HS-27A (cell line): ENCODE measurements around the gene MRPS35.
"Not testable (repeated sequence)": the region's sequence is repeated elsewhere in the genome, so short reads cannot be mapped to it uniquely, and the experiment has no call there.

Experiments
- DNase-seq: peaks from one replicate; pipeline ENCODE4 v3.0.0-alpha.2; 2012; ENCODE audit warnings: low read depth, missing footprints

The MRPS35 gene

DNA sequence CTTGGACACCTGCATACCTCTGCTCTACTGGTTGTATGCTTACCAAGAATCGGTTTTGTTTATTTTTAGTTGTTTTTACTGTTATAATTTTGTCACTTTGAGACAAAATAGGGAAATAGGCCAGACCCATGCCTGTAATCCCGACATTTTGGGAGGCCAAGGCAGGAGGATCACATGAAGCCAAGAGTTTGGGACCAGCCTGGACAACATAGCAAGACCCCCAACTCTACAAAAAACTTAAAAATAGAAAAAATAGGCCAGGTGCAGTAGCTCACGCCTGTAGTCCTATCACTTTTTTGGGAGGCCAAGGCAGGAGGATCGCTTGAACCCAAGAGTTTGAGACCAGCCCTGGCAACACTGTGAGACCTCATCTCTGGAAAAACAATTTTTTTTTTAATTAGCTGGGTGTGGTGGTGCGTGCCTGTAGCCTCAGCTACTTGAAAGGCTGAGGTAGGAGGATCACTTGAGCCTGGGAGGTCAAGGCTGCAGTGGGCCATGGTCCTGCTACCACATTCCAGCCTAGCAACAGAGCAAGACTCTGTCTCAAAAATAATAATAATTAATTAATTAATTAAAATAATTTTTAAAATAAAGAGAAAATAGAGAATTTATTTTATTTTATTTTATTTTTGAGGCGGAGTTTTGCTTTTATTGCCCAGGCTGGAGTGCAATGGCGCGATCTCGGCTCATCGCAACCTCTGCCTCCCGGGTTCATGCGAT, 1.3 kb upstream of the MRPS35 start:
- DNase-seq = no peak

DNA sequence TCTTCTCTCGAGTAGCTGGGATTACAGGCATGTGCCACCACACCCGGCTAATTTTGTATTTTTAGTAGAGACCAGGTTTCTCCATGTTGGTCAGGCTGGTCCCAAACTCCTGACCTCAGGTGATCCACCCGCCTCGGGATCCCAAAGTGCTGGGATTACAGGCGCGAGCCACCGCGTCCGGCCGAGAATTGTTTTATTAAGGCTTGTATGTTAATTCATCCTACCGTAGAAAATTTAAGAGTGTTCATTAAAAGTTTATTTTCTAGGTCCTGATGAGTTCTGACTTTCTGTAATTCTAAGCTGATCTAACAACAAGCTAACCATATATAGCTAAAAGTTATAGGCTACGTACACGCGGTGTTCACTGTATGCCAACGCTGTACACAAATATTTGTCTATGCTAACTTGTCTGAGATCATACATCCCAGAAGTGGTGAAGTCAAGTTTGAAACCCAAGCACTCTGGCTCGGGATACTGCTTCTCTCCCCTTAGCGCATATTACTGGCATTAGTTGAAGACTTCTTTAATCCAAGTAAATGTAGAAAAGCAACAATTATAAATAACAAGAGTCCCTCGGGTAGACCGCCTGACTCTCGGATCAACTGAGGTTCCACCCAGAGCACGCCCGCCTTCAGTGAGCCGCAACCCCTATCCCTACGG, 570 bp upstream of the MRPS35 start:
- DNase-seq = no peak

DNA sequence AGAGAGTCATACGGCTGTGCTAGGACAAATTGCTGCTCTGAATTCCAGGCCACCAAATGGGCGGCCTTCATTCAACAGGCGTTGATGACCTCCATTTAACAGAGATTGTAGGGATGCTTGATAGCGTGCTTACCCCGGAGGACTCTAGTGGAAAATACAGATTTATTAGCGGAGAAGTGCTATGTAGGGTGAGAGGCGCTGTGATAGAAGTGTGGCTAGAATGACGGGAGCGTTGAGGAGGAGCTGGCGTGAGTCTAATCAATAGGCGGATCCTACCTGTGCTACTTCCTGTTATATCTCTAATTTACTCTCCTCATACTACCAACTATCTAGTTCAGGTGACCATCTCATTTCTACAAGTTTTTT, 668 bp downstream of the MRPS35 start:
- DNase-seq = peak; percentile 29

DNA sequence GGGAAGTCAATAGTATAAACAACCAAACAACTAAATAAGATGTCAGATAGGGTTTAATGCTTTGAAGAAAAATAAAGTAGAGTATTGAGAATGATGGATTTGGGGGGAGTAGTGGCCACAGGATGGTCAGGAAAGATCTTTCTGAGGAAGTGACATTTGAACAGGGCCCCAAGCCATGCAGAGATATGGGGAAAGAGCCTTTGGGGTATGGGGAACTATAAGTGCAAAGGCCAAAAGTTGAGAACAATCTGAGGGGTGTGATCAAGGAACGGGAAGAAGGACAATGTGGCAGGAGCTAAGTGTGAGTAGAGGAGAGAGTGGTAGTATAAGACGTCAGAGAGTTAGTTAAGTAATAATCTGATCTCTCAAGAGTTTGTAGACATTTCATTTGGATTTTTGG, 1.3 kb downstream of the MRPS35 start:
- DNase-seq = no peak

DNA sequence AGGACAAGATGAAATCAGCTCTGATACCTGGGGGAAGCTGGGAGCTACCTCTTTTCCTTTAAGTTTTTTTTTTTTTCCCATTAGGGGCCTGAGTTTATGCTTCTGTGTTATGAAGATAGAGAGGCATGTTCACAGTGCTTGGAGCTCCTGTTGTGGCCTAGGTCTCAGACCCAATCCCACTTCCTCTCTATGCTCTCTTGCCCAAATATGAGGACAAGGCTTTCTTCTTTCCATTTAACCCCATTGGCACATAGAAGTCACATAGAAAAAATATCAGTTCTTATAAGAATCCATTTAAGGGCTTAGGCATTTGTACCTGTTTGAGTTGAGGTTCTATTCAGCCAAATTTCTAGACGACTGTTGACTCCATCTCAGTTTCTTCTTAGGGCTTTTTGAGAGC, 12.6 kb downstream of the MRPS35 start:
- DNase-seq = no peak

DNA sequence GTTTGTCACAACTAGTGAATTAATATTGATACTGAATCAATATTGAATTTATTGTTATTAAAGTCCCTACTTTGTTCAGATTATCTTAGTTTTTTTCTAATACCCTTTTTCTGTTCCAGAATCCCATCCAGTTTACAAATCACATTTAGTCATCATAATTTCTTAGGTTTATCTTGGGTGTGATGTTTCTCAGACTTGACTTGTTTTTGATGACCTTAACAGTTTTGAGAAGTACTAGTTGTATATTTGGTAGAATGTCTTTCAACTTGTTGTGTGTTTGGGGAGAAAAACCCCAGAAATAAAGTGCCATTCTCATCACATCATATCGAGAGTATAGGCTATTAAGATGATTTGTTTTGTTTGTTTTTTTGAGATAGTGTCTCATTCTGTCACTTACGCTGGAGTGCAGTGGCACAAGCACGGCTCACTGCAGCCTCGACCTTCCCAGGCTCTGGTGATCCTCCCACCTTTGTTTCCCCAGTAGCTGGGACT, 19.5 kb downstream of the MRPS35 start:
- no peak for DNase-seq

DNA sequence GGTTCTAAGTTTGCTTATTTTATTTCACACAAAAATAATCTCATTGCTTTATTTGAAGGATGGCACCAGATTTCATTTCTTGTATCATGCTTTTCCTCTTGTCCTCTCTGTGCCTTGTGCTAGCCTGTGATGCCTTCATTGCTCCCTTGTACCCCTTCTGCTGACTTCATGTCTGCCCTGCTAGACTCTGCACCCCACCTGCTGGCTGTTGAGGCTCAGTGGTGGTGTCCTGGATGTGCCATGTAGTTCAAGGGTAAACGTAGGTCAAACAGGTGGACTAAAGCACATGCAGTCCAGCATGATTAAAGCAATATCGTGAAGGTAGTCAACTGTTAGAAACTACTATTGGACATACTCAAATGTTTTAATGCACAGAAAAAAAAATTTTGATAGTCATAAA, 21.6 kb downstream of the MRPS35 start:
- DNase-seq = no peak

DNA sequence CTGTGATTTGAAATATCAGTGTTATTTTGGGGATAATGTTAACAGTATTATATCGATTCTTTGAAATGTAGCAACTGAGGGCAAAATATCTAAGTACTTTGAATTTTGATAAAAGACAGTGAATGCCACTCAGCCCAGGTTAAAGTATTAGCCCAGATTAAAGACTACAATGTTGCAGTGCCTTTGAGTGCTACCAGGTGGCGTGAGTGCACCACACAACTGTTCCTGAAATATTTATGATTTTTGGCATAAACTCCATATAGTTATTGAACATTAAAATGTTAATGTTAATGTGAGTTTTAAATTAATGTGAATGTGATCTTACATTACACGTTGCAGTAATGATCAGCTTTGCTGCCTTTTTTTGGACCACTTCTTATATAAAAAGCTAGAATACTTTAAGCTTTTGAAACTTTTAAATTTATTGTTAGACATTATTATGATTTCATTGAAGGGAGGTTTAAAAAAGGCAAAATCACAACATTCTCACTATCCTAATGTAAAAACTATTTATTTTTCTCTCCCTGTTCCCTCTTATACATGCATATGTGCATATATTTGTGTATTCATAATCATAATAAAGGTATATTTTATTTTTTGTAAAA, 22.5 kb downstream of the MRPS35 start:
- peak; percentile 31 for DNase-seq

DNA sequence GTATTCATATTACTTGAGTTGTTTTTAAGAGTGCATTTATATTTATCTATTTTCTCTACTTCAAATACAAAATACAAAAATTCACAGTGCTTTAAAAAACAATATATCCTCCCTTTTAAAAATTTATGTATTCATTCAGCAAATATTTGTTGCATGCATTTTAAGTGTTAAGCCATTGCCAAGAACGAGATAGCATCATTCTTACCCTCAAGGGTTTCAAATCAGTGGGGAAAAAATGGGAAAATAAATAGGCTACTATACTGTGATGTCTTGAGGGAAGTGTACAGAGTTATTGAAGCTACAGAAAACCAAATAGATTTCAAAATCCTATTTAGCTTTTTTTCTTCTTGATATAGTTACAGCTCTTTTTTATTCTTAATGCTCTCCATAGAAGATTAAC, 23.2 kb downstream of the MRPS35 start:
- no peak for DNase-seq

DNA sequence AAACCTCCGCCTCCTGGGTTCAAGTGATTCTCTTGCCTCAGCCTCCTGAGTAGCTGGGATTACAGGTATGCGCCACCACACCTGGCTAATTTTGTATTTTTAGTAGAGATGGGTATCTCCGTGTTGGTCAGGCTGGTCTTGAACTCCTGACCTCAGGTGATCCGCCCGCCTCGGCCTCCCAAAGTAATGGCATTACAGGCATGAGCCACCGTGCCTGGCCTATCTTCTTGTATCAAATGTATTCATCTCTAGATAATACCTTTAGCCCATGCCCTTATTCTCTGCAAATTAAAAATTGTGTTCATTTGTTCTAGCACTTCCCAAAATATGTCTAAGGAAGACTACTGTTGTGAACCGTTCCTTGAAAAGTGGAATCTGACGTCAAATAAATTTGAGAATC, 23.7 kb downstream of the MRPS35 start:
- DNase-seq = not testable (repeated sequence)

DNA sequence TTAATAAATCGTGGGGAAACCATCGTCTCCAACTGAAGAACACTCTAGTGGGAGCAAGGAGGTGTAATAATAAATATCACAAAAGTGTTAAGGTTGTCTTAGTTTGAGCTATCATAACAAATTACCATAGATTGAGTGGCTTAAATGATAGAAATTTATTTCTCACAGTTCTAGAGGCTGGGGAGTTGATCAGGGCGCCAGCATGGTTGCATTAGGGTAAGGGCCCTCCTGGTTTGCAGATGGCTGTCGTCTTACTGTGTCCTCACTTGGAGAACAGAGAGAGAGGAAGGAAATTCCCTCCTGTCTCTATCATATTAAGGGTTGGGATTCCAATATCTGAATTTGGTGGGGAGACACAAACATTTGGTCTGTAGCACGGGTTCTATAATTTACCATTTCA, 33.0 kb downstream of the MRPS35 start:
- DNase-seq = no peak

DNA sequence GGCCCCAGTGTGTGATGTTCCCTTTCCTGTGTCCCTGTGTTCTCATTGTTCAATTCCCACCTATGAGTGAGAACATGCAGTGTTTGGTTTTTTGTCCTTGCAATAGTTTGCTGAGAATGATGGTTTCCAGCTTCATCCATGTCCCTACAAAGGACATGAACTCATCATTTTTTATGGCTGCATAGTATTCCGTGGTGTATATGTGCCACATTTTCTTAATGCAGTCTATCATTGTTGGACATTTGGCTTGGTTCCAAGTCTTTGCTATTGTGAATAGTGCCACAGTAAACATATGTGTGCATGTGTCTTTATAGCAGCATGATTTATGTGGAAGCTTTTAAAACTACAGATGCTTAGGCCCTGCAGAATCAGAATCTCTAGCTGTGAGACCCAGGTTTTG, 35.1 kb downstream of the MRPS35 start:
- not testable (repeated sequence) for DNase-seq

DNA sequence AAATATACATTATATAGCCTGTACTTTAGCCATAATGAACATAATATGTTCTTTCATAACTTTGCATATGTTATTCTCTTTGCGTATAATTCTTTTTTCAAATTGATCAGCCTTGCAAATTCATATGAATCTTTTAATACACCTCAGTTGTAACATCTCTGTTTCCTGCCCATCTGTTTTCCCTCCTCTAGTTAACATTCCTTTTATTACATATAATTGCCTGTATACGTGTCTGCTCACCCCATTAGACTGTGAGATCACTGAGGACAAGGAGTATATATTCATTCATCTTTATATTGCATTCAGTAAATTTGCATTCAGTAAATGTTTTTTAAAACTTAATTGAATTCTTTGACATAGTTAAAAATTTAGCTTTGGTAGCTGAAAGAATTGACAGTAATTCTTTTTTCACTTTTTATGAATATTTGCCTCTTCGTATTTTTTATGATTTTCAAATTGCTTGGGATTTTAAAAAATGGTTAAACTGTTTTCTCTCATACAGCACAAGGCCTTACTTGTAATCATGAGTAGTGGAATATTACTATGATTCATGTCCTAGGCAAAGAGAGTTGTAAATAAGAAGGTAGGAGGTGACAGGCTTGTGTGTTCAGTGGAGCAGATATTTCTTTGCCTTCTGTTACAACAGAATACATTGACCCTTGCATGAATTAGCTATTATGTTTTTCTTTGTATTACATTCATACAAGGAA, 36.6 kb downstream of the MRPS35 start:
- DNase-seq = no peak

DNA sequence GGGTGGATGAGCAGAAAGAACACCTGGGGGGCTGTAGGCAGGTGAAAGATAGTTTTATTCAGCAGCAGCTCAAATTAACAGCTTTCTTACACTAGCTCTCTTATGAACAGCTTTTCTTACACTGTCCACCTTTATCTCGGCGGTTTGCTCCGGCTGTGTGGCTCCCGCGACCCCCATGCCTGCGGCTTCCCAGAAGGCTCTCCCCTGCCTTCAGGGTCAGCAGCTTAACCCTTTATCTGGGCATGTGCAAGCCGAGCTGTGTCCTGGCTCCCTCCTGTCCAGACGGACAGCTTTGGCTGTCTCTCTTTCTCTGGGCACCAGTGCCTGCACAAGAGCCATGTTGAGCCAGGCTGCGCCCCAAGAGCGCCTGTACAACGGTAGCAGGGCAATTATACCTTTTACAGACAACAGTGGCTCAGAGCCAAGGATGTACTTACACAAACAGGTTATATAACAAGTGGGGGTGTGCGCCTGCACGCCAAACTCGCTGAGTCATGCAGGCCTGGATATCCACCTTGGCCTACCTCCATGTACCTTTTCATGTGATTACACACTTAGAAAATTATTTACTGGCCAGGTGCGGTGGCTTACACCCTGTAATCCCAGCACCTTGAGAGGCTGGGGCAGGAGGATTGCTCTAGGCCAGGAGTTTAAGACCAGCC, 40.9 kb downstream of the MRPS35 start:
- DNase-seq = no peak

DNA sequence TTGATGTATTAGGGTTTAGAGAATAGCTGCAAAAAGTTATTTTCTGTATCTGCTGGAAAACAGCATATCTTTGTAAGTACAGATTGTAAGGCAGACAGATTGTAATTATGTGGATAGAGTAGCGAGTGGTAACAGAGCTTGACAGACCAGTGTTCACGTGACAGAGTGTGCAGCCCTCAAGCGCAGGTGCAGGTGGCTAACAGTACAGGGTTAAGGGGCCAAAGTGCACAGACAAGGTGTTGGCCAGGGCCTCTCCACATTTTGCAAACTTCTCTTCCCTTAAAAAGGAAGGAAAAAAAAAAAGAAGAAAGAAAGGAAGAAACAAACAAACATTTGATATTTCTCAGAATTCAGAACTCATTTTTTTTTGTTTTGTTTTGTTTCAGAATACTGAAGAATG, 44.2 kb downstream of the MRPS35 start:
- DNase-seq = no peak

DNA sequence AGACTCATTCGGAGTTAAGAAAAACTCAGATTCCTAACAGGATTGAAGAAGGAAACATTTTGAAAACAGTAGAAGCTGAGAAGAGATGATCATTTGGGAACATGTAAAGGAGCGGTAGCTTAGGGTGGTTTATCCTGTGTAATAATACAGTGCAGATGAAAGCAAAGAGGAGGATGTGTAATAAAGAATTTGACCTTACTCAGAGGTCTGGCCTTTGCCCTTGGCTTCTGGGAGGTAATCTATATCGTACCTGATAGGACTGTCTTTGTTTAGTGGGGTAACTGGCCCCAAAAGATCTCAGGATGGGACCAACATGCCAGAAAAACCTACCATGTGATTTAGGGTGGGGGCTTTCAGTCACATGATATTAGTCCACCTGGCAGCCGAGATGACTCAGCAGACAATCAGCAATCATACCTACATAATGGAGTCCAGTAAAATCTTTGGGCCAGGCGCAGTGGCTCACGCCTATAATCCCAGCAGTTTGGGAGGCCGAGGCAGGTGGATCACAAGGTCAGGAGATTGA, 46.1 kb downstream of the MRPS35 start:
- no peak for DNase-seq

DNA sequence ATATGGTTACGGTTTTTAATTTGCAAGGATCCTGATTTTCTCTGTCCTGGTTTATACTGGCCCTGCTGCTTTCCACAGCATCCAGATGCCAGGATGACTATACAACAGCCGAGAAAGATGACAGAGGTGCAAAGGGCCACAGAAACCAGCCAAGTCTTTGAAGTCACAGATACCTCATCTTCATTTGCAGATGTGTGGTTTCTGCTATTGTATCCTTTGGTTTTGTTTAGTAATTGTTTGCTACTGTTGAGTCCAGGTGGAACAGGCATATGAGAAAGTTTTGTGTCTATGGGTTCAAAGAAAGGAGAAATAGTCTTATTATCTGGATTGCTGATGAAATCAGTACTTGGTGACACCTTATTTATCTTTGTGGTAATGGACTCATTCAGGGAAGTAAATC, 52.1 kb downstream of the MRPS35 start:
- no peak for DNase-seq

DNA sequence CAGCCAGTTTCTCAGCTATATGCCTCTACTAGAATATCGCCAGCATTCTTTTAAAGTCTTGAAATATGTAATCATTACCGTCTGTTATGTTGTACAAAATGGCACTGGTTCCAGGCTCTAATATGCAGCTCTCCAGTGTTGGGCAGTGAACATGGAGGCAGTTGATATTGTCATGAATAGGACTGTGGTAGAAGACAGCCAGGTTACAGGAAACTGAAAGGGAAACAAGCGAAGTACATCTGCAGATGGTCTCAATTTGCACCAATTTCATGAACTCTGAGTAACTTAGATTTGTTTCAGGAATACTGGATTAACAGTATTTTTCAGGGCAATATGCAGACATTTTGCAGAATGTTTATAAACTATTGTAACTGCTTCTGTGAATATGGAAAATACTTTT, 56.0 kb downstream of the MRPS35 start:
- no peak for DNase-seq

DNA sequence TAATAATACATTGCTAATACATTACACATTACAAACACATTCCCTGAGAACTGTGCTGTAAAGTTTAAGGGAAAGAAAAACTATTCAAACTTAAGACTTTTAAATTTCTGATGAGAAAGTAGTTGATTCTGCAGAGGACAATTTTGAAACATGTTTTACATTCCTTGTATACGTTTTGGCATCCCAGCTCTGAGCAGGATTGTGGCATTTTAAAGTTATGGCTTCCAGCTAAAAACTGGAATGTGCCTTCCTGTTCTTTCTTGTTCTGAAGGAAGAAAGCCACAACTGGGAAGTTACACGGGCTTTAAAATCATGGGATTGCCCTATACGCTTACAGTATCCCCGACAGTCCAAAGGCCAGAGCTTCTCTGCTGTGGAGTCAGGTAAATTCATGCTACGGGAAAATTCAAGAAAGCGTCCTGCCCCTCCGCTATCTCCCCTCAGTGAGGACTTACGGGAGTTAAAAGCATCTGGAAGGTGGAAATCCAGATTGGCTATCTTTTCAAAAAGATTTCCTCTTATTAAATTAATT, 58.6 kb downstream of the MRPS35 start:
- DNase-seq = no peak

DNA sequence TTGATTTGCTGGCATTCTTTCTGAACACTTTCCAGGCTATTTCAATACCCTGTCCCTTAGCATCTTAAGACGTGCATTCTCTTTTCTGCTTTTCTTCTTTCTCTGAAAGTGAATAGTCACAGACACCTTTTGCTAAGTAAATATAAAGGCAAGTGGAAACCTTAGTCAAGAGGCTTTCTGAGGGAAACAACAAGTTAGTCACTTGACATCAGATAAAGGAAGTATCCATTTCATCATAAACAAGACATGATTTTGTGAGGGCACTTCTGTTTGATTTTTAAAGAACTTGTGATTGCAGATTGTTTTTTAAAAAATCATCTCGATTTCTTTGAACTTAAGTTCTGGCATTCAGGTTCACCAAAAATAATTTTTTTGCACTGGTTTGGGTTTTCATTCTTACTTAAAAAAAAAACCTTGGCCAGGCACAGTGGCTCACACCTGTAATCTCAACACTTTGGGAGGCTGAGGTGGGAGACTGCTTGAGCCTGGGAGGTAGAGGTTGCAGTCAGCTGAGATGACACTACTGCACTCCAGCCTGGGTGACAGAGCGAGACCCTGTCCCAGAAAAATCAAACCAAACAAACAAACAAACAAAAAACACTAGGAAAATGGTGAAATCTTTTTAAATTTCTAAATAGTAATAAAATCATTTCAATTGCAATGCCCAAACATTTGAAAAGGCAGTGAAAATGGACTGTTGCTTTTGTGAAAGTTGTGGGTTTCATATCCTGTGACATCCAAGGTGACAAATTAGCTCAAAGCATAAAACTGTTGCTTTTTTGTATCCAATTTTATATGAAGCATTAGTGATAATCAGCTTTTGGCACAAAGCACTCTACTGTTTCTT, 61.1 kb downstream of the MRPS35 start:
- no peak for DNase-seq
